ENCODE measurements around the gene DAAM1. TPM values are rescaled to one million over a fixed set of nuclear protein-coding genes. Genes with fewer than 3 reads are reported as not detected.

Gene DAAM1
- total and polyA plus RNA-seq, 3 donors from 2014 or later, result 23.9 to 57.3 (median 54.6) TPM

- no peaks in the 10 kb centered on the region for H3K9me3 ChIP-seq
- H3K4me1 ChIP-seq, result no peaks in the 10 kb centered on the region
- intact Hi-C loops (cut with DNase I; ENCODE audit: low total_unique reads), result no loop called here
- H3K4me3 ChIP-seq, result no peak overlapping the region
- no peak for DNase-seq
- H3K27me3 ChIP-seq, result no peaks in the 10 kb centered on the region
- H3K27ac ChIP-seq, result no peak overlapping the region
- TF ChIP-seq POLR2A (IDR thresholded peaks at IDR 0.05) (no peak), CTCF (IDR thresholded peaks at IDR 0.05) (no peak)
- no peaks in the 10 kb centered on the region for H3K36me3 ChIP-seq (ENCODE audit: low read depth, missing control alignments)
Measured at GRCh38 chr14:59283361-59283760, 94.9 kb downstream of the DAAM1 start.

DNA sequence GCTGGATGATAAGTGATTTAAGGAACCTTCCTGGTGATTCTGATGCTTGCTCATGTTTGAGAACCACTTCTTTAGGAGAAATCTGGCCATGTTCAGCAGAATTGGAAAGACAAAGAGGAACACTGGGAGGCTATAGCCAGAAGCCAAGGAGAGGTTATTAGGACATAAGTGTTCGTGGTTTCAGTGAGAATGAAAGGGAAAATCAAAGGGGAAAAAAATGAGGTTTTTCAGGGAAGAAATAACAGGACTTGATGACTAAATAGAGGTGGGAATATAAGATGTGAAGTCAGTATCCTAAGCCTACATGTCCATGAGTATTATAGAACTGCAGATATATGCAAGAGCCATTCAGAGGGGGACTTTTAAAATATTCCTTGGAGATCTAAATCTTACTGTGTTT is 95.6 kb downstream of the DAAM1 start:
- no peaks in the 10 kb centered on the region for H3K36me3 ChIP-seq (ENCODE audit: low read depth, missing control alignments)
- H3K4me1 ChIP-seq, result no peaks in the 10 kb centered on the region
- no peaks in the 10 kb centered on the region for H3K9me3 ChIP-seq
- H3K27me3 ChIP-seq, result no peaks in the 10 kb centered on the region
- DNase-seq, result no peak
- H3K27ac ChIP-seq, result no peak overlapping the region
- no peak for TF ChIP-seq CTCF (IDR thresholded peaks at IDR 0.05)
- no peak for TF ChIP-seq POLR2A (IDR thresholded peaks at IDR 0.05)
- intact Hi-C loops (cut with DNase I; ENCODE audit: low total_unique reads), result no loop called here
- no peak overlapping the region for H3K4me3 ChIP-seq
- WGBS, 2 donors, result 73 to 76% methylated on average over 1 of the region's 1 CpG

- intact Hi-C loops (cut with DNase I; ENCODE audit: low total_unique reads), result no loop called here
- Histone ChIP-seq H3K9me3 (no peaks in the 10 kb centered on the region), H3K36me3 (ENCODE audit: low read depth, missing control alignments) (no peaks in the 10 kb centered on the region), H3K4me1 (peaks cover 11% of the 10 kb centered on the region), H3K4me3 (no peak overlapping the region), H3K27me3 (no peaks in the 10 kb centered on the region), H3K27ac (no peak overlapping the region)
- WGBS, 2 donors, result 82 to 92% methylated on average over 1 of the region's 1 CpG
- no peak for DNase-seq
- TF ChIP-seq CTCF (IDR thresholded peaks at IDR 0.05) (no peak), POLR2A (IDR thresholded peaks at IDR 0.05) (no peak)
Measured at GRCh38 chr14:59292028-59292427, 103.6 kb downstream of the DAAM1 start.

- H3K36me3 ChIP-seq (ENCODE audit: low read depth, missing control alignments), result no peaks in the 10 kb centered on the region
- TF ChIP-seq POLR2A (IDR thresholded peaks at IDR 0.05) (no peak), CTCF (IDR thresholded peaks at IDR 0.05) (no peak)
- H3K4me1 ChIP-seq, result peaks cover 14% of the 10 kb centered on the region
Measured at GRCh38 chr14:59292921-59293534, 104.6 kb downstream of the DAAM1 start.

More at GRCh38 chr14:59292921-59293534, 104.6 kb downstream of the DAAM1 start:
- intact Hi-C loops (cut with DNase I; ENCODE audit: low total_unique reads), result no loop called here
- Histone ChIP-seq H3K4me3 (no peak overlapping the region), H3K9me3 (no peaks in the 10 kb centered on the region), H3K27ac (peak overlapping the region in 1 of 2 donors; percentile 1), H3K27me3 (no peaks in the 10 kb centered on the region)
- no peak for DNase-seq
- WGBS, 2 donors, result 57 to 58% methylated on average over 4 of the region's 4 CpGs
